ENCODE measurements around the gene CEBPA.
A peak's percentile ranks its signal among the peaks of the same experiment; 100 is the strongest.

The CEBPA gene

GRCh38 chr19:33302175-33302973 lies at the start of gene CEBPA:
Gene CEBPA (minus strand): TSS chr19:33302534. CDS start chr19:33302414, 120 bp downstream.
- DNase-seq = peak; percentile 86

GRCh38 chr19:33350538-33351309 lies 48.4 kb upstream of the CEBPA start:
- no peak for DNase-seq

- DNase-seq = no peak
Observed at GRCh38 chr19:33349319-33350289, 47.3 kb upstream of the CEBPA start.

- DNase-seq = no peak
Observed at GRCh38 chr19:33348301-33349010, 46.1 kb upstream of the CEBPA start.

DNA sequence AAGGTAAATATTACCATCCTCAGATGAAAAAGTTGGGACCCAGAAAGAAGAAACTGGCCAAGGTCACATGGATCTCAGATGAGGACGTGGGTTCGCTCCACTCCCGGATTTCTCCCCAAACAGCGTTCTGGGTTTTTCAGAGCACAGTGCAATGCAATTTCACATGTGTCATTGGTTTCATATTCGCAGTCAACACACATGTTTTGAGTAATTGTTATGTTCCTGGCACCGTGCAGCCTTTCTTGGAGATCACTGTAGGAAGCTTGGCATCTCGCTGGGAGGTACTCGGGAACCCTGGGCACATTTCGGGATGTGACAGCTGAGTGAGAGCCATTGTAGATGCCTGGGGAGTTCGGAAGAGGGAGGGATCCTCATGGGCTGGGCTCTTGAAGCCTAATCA lies 45.0 kb upstream of the CEBPA start:
- DNase-seq = no peak

DNA sequence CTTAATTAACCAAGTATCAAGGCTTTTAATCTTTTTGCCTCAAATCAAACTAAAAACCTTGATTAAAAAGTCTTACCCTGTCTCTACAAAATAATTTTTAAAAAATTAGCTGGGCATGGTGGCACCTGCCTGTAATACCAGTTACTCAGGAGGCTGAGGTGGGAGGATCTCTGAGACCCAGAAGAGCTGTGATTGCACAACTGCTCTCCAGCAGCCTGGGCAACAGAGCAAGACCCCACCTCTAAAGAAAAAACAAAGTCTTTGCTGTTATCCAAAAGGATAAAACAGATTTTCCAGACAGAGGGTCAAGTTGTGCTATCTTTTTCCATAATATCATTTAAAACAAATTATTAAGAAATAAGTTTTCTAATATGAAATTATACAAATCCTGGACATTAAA lies 44.3 kb upstream of the CEBPA start:
- DNase-seq = no peak

DNA sequence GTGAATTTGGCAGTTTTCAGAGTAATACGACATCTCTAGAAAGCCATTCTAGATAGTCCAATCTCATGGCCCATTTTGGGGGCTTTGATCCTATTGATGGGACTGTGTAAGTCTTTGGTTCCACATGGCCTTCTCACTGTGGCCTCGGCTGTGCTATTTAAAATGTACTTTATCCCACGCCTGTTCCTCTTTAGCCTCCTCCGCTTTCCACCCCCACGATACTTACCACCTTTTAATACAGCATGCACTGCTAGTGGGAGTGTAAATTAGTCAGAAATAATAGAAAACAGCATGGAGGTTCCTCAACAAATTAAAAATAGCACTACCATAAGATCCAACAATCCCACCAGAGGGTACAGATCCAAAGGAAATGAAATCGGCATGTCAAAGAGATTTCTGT lies 42.8 kb upstream of the CEBPA start:
- DNase-seq = no peak

GRCh38 chr19:33344573-33344925 lies 42.2 kb upstream of the CEBPA start:
- no peak for DNase-seq

- peak; percentile 34 for DNase-seq
Observed at GRCh38 chr19:33343859-33344572, 41.7 kb upstream of the CEBPA start.

DNA sequence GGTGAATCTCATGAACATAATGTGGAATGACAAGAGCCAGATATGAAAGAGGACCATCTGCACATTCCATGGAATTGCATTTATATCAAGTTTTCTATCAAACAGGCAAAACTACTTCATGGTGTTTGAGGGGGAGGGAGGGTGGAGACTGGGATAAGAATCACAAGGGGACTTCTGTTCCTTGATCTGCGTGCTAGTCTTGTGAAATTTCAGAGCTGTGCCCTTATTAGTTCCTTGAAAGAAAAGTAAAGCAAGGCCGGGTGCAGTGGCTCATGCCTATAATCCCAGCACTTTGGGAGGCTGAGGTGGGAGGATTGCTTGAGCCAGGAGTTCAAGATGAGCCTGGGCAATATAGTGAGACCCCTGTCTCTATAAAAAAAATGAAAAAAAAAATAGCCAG lies 41.0 kb upstream of the CEBPA start:
- DNase-seq = no peak

DNA sequence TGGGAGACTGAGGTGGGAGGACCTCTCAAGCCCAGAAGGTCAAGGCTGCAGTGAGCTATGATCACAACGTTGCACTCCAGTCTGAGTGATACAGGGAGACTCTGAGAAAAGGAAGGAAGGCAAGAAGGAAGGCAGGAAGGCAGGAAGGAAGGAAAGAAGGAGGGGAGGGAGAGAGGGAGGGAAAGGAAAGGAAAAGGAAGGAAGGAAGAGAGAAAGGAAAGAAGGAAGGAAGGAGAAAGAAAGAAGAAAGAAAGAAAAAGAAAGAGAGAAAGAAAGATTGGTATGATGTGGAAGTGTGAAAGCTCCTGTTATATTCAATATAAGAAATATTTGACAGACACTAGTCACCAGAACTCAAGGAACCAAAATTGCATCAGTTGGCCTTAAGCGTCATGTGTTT lies 38.7 kb upstream of the CEBPA start:
- no peak for DNase-seq

DNA sequence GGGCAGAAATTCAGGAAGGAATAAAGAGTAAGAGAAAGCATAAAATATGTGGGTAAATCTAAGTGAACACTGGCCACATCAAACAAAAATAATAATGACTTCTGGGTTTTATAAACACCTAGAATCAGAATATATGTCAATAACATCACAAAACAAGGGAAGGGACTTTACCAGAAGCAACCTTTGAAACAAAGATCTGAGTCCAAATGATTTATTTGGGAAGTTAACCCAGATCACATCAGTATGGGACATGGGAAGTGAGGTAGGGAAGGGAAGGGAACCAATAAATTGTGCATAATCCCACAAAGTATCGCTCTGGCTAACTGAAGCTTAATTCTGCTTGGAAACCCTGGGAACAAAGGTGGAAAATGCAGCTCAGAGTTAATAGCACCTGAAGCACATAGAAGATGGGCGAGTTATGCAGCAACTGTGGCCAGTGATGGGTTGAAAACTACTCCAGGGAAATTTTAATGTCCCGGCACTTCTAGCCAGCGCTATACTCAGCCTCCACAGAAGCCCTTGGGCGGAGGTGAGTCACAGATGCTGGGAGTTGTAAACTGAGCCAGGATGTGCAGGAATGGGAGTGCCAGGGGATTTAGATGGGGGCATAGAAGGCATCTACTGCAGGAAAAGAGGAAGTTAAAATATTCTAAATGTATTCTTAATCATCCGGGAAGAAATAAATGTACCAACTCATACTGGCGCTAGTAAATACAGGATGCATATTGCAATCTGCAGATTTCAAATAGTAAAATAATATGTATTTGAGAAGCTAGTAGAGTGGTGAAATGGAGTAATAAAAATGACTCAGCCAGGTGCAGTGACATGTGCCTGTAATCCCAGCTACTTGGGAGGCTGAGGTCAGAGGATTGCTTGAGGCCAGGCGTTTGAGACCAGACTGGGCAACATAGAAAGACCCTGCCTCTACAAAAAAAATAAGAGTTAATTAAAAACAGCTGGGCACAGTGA lies 37.0 kb upstream of the CEBPA start:
- DNase-seq = no peak

GRCh38 chr19:33335446-33335845 lies 33.1 kb upstream of the CEBPA start:
- no peak for DNase-seq

DNA sequence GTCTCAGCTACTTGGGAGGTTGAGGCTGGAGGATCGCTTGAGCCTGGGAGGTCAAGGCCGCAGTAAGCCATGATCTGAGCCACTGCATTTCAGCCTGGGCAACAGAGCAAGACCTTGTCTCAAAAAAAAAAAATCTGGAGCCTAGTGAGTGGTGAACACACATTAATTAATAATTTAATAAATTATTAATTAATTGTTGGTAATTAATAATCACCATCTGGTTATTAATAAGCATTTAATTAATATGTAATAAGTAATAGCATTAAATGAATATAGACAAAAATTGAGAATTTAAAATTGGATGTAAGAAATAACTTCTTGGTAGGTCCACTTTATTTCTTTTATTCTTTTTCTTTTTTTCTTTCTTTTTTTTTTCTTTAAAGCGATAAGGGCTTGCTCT lies 31.9 kb upstream of the CEBPA start:
- DNase-seq = no peak

DNA sequence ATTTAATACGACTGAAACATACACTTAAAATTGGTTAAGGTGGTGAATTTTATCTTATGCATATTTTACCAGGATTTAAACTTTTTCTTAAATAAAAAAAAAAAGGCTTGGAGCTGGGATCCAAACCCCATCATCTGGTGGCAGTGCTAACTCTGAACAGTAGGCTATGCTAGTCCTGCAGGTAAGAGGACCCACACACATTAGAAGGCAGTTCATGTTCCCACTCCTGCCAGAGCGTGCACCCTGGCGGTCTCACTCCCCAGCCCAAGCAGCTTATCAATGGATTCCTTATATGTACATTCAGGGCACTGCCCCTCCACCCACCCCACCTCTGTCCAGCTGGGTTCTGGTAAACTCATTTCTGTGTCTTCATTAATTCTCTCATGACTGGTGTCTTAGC lies 31.3 kb upstream of the CEBPA start:
- DNase-seq = no peak

GRCh38 chr19:33333151-33333550 lies 30.8 kb upstream of the CEBPA start:
- no peak for DNase-seq

DNA sequence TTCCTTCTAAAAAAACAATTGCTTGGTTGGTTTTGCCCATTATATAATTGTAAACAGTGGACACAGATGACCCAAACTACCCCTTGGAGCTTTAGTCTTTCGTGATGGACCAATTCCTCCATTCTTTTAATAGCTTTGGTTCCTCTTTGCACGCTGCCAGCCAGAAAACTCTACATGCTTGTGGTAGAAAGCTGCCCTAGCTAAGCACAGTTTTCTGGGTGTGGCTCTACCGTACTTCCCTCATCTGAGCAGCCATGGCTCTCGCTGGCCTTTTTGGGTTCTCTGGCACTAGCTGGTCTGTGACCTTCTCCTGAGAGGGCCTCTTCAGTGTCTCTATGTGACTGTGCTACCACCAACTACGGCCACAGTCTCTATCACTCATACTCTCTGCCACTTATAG lies 29.9 kb upstream of the CEBPA start:
- DNase-seq = no peak

- DNase-seq = no peak
Observed at GRCh38 chr19:33329736-33330135, 27.4 kb upstream of the CEBPA start.

- DNase-seq = no peak
Observed at GRCh38 chr19:33329060-33329459, 26.7 kb upstream of the CEBPA start.

- peak; percentile 21 for DNase-seq
Observed at GRCh38 chr19:33325920-33326319, 23.6 kb upstream of the CEBPA start.

DNA sequence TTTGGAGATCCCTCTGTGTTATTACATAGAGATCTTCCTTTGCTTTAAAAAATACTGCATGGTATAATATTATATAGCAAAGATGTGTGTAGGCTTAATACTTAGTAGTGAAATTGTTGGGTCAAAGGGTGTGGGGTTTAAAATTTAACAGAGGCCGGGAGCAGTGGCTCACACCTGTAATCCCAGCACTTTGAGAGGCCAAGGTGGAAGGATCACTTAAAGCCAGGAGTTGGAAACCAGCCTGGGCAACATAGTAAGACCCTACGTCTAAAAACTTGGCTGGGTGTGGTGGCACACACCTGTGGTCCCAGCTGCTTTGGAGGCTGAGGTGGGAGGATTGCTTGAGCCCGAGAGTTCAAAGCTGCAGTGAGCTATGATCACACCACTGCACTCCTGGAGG lies 22.3 kb upstream of the CEBPA start:
- DNase-seq = no peak

Data from DMS53 (cell line).